HuH-7 (cell line): Measurements from ENCODE around the gene HHIP.
A peak's percentile ranks its signal among the peaks of the same experiment; 100 is the strongest.

Experiments
- DNase-seq: peaks from one replicate; pipeline ENCODE4 v3.0.0; 2011; ENCODE audit warnings: low spot score

Gene HHIP, protein sequence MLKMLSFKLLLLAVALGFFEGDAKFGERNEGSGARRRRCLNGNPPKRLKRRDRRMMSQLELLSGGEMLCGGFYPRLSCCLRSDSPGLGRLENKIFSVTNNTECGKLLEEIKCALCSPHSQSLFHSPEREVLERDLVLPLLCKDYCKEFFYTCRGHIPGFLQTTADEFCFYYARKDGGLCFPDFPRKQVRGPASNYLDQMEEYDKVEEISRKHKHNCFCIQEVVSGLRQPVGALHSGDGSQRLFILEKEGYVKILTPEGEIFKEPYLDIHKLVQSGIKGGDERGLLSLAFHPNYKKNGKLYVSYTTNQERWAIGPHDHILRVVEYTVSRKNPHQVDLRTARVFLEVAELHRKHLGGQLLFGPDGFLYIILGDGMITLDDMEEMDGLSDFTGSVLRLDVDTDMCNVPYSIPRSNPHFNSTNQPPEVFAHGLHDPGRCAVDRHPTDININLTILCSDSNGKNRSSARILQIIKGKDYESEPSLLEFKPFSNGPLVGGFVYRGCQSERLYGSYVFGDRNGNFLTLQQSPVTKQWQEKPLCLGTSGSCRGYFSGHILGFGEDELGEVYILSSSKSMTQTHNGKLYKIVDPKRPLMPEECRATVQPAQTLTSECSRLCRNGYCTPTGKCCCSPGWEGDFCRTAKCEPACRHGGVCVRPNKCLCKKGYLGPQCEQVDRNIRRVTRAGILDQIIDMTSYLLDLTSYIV

DNA sequence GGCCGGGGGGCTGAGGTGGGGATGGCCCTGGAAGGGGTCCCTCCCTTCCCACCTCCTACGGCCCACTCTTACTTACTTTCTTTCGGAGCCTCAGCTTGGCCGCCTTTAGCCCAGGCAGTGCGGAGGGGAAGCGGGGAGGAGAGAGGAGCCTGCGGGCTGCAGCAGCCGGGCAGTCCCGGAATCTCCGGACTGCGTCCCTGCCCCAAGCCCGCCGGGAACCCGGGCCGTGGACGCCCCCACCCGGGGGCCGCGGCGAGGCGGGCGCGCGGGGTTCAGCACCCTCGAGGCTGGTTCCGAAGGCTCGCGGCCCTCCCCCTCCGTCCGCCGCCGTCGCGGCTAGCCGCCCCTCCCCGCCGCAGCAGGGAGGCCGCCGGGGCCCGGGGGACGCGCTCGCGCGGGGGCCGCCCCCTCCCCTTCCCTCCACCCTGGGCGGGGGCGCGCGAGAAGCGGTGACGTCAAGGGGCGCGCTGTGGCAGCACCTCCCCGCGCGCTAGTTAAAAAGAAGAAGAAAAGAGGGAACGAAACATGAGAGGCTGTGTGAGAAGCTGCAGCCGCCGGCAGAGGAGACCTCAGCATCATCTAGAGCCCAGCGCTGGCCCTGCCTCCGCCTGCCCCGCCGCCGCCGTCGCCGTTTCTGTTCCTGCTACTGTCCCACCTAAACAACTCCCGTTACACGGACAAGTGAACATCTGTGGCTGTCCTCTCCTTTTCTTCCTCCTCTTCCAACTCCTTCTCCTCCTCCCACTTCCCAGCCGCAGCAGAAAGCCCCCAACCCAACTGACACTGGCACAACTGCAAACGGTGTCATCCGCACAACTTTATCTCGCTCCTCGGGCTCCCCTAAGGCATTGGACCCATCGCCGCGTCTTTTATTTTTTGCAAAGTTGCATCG lies at the start of gene HHIP:
TSS of gene HHIP (plus strand) at position 526 of the 892 bp plus-strand sequence. CDS start 520 bp downstream, outside the sequence.
- DNase-seq = no peak

DNA sequence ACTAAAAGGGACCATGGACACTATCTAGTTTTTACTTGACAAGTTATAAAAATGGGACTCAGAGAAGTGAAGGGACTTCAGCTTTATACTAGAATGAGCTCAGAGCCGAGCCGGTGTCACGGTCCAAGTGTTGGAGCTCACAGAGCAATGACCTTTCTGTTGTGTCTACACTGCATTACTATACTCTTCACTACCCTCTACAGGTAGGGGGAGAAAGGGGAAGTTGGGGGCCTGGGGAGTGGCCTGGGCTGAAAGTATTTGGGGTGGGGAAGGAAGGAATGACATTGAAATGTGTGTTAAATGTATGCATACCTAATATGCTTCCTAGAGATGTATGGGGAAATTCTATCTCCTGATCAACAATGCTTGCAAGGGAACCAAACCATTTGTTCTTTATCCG lies 48.8 kb upstream of the HHIP start:
- DNase-seq = no peak

DNA sequence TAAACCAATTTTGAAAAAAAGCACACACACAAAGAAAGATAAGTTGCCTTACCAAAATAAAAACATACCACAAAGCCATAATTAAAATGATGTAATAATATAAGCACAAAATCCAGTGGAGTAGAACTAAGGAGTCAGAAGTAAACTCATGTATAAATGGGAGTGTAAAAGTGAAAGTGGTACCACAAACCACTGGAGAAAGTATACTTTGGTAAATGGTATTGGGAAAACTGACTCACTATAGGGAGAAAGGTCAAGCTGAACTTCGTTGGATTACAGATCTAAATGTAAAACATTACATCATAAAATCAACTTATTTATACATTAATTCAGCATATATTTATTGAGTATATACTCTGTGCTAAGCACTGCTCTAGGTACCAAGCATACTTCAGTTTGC lies 46.3 kb upstream of the HHIP start:
- DNase-seq = no peak

DNA sequence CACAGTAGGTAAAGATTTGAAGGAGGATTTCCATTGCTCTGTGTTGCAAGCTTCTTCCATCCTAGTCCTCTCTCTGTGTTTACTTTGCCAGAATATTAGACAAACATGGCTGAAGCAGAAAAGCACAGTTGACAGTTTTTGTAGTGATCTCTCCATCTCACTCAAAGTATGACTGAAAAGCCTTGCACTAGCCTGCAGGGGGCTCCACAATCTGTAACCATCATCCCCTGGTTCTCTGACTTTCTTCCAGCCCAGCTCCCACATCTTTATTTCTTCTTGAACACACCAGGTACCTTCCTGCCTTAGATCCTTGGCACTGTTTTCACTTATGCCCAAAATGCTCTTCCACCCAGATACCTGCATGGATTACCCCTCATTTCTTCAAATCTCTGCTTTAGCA lies 34.1 kb upstream of the HHIP start:
- DNase-seq = peak; percentile 4

DNA sequence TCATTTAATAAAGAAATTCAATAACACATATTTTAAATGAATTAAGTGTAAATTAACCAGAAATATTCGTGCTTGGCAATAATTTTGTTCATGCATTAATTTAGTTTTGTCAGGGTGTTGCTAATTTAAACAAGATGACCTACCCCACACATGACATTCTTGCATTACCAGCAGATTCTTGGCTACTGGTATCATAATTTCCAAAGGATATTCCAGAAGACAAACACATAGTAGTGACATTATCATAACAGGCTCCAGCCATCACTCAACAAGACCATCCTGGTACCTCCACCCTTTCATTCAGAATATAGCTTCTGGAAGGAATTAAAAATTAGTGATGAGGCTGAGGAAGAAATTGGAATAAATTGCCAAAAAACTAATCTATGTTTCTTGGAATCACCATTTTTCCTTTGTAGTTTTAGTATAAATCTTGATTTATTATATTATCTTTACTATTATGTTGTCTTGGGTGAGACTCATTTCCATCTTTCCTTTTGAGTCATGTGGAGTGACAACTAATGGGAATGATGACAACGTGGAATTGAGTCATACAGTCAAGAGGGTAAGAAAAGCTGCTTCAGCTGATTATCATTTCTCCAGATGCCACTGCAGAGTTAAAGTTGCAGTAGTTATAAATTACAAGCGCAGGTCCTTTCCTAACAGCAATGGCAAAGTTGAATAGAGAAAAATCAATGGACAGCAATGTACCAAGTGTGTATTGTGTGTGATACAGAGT lies 30.9 kb upstream of the HHIP start:
- DNase-seq = no peak

DNA sequence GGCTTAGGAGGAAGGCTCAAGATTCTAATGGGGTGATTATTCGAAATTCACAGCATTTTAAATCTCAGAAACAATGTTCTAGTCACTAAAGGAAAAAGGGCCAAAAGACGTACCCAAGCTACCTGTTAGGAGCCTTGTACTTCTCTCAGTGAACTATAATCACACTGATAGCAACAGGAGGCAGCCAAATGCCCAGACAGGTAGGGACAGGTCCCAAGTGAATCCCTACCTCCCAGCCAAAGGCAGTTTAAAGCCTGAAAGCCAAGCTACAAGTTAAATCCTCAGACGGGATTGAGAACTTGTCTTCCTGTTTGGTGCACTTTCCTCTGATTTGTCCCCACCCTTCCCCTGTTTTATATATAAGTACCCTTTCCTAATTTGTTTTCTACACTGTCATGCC lies 24.3 kb upstream of the HHIP start:
- no peak for DNase-seq

DNA sequence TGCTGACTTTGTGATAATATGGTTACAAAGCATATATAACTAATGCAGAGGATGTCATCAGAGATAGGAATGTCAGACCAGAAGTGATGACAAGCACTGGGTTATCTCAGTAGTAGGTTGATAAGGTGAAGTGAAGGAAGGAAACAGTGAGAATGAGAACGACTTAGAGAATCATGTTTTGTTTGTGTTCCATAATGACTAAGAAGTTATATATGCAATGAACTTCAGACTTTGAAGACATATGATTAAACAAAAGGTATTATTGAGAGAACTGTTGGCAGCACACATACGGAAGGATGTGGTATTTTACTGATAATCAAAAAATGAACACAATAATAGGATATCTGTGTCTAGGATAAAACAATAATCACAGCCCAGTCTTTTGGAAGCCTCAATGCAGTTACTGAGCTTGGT lies 18.3 kb upstream of the HHIP start:
- no peak for DNase-seq

DNA sequence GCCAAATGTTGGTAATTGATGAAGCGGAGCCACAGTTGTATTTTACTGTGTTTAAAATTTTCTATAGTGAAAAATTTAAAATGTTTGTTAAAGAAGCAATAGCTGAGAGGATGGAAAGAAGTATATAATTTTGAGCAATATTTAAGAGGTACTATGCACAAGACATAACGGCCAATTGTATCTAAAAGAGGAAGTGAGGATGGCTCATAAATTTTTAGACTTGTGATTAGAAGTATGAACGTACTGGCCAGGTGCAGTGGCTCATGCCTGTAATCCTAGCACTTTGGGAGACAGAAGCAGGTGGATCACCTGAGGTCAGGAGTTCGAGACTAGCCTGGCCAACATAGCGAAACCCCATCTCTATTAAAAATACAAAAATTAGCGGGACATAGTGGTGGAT lies 12.7 kb upstream of the HHIP start:
- no peak for DNase-seq

DNA sequence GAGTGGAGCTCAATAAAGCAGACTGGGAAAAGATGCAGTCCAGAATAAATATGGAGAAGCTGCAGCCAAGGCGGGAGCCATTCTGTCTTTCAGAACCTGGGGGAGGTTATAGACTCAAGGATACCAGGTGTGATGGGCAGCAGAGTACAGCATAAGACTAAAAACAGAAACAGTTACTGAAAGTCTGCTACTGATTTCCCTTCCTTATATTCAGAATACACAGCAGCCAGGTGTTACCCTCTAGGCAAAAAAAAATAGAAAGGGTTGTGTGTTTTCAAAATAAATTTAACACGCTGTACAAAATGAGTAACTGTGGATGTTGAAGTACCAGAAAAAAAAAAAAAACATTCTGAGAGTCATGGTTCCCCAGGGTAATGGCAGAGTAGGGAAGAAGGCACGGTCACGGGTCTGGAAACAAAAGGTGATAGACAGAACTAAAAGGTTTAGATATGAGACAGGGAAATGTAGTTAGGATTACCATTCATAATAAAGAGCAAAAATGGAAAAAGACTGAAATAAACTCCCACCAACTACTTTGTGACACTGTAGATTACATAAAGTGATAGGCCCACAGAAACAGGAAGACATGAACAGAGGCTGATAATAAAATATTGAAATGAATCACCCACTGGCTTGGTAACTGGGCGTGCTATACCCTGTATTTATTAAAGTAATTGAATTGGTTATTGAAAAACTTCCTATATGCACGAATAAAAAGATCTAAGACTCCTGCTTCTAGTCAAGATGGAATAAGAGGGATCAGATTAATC lies 10.8 kb upstream of the HHIP start:
- no peak for DNase-seq

DNA sequence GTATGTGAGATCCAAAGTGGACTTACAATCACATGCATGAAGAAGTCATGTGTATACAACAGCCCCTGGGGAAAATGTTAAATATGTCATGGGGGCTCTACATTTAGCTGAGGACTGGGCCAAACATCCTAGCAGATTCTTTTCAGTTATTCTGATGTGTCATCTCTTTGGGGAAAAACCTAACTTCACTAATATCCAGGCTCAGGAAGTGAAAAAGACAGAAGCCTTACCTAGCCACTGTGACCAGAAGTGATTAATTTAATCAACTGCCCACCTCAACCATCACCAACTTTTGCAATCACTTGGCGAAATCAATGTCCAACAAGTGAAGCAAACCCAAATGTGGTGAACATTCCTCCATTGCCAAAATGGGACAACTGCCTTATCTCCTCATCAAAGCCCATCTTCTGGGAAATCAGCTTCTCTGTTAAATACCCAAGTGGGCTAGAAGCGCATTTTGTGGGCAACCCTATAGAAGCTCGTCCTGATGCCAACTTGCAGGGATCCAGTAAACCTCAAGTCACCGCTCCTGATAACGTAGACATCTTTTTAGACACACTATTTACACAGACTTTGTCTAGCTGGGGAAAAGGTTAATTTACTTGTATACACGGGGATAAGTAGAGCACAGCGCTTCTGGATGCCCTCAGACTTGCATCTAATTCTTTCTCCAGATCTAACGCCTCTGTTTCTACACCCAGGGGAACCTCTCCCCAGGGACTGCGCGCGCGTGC lies 1.4 kb upstream of the HHIP start:
- DNase-seq = no peak

DNA sequence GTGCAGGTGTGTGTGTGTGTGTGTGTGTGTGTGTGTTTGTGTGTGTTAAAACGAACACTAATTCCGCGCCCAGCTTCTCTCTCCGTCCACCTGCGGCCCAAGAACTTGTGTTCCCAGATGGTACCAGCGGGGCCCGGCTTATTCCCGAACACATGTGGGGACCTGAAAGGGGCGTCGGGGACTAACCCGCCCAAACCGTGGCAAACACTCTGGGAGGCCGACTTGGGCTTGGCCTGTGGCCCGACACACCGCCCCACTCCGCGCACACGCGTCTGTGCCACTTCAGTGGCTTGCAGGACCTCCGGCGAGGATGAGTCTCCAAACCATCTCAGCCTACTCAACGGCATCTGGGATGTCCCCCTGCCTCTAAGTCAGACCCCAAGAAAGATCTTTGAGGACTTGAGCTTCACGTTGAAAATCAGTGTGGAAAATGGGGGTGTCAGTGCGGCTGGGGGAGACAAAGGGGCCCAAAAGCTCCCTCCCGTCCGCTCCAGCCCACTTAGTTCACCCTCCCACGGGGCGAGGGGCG lies 790 bp upstream of the HHIP start:
- no peak for DNase-seq

DNA sequence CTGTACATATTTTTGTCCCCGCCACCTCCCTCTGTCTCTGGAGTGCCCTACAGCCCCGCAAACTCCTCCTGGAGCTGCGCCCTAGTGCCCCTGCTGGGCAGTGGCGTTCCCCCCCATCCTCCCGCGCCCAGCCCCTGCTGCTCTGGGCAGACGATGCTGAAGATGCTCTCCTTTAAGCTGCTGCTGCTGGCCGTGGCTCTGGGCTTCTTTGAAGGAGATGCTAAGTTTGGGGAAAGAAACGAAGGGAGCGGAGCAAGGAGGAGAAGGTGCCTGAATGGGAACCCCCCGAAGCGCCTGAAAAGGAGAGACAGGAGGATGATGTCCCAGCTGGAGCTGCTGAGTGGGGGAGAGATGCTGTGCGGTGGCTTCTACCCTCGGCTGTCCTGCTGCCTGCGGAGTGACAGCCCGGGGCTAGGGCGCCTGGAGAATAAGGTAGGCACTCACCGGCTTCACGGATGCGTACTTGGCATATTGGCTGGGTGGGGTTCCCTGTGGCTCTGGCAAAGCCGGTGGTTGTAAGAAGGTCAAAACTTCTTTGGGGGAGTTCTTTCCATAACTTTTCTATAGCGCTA lies 653 bp downstream of the HHIP start:
- no peak for DNase-seq

DNA sequence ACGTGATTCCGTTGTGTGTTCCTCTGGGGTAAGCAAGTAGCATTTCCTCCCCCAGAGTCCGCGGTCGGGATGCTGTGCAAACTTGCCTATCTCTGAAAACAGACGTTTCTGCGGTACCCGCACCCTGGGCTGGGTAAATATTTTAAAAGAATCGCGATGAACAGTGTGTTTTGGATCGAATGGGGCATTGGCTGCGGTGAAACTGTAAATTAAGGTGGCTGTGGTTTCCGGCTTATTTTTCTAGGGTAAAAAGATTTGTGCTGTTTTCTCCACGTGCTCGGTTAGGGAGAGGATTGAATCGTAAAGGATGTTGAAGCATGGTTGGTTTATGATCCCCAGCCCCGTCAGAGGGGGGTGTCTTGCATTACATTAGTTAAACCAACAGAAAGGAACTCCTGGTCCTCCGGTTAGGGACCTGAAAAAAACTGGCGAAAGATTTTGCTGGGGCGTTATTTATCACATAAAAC lies 1.2 kb downstream of the HHIP start:
- DNase-seq = no peak

DNA sequence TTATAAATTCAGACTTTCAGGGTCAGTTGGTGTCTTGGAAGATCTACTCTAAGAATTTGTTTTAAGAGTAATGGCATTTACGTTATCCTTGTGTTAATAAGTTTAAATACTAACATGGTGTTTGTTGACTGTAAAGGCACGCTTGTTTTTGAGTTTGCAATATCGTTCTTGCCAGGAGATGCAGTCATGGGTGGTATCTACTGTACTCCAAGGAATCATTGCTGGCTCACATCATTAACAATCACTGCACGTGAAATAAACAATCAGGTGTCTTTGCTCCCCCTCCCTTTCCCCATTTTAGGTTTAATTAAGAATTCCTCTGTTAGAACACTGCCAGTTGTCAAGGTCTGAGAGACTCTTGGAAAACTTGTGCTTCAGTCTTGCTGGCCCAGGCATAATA lies 1.6 kb downstream of the HHIP start:
- DNase-seq = no peak

DNA sequence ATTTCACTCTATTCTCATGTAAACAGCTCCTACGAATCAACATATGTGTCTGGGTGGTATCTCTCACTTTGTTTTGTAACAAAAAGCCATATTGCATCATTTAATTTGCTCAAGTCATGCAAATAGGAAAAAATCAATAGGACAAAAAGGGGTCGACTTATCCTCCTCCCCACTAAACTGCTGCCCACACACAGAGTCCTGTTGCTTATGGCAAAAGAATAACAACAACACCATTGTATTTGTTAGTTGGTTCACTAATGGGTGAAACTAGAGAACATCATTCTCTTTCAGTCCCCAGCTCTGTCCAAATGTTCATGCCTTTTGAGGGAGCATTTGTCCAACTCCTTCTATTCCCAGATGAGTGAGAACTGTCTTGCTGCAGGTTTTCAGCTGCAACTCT lies 2.1 kb downstream of the HHIP start:
- no peak for DNase-seq

DNA sequence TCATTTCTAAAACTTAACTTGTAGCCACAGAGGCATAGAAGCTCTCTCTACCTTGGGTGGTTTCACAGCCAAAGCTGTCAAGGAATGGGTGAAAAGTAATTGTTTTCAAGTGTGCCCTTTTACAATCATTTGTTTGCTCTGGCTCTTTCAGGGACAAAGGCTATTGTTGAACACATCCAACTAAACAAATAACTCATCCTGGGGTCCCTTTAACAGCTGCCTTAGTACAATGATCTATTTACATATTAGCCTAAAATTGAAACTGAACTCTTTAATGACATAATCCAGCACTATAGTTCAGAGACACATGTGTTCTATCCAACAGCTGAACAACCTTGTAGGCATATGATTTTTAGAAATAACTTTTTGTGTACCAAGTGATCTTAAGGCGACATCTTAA lies 3.7 kb downstream of the HHIP start:
- no peak for DNase-seq

DNA sequence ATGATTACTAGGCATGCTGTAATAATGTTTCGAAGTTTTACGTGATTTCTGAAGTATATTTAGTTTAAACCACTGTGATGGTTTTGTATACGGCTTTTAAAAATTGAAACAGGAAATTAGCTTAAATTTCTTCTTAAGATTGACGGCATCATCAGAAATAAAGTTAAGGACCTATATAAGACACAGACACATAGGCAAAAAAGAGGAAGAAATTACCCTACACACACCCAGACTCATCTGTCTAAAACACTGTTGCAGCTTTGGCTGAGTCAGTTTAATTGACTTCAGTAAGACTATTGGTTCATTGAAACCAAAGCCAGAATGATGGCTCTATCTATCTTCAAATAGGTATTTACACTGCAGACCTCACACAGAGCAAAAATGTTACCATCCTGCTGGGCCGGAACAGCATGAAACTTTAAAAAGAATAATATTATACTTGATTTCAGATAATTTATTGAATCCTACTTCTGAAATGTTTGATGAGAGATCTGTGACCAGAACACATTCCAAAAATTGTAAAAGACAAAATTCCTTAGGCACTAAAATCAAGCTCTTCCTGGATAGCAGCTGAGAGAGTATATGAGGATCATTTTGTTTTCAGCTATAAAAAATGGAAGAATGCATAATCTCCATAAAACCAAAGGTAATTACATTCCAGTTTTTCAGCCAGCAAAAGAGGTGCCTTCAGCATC lies 4.5 kb downstream of the HHIP start:
- DNase-seq = no peak

DNA sequence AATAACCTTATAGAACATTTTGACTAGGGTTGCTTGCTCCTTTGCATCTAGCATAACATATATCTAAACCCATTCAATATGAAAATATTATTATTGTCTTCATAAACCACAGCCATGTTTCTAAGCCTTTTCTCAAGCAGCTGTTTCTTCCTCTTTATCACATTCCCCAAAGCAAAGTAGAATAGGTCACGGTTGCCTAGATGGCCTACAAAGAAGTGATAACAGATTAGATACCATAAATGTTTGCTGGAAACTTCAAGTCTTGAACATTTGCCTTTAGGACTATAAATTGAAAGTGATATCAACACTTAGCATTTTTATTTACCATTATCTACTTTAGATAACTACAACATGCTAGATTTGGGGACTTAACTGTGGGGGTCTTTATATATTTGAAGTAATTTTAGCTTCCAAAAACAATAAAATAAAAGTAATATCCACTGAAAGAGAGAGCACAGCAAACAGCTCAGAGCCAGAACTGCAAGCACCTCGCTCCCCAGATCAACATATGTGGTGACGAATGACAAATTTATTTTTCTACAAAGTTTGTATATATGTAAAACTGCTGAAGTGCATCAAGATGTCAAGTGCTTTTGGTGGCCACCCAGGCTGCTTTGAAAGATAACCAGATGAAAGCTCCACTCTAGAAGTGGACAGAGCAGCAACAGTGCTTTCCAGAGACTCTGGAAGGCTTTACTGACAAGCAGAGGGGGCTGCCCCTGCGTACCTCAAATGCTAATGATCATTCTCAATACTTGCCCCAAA lies 8.0 kb downstream of the HHIP start:
- no peak for DNase-seq
